PC-3 (cell line): ENCODE results near the gene TCF3. TPM values are rescaled to one million over a fixed set of nuclear protein-coding genes. Genes with fewer than 3 reads are reported as not detected.
A peak's percentile ranks its signal among the peaks of the same experiment; 100 is the strongest.

ENCODE experiments used
- ATAC-seq: fragments of 200-7000 bp; cut with Tn5 transposase; 2 replicates; pipeline ENCODE4 v1.9.1; 2020; ENCODE audit warnings: mild to moderate bottlenecking, moderate library complexity
- BruUV-seq: library from RNA; stranded (reverse); fragments of 400-500 nt; replicated peaks from 2 replicates; lab custom pipeline; 2021; lab: Mats Ljungman, UMichigan
- CTCF ChIA-PET: fragments of 300-600 bp; sonication (Branson Sonifier 250); formaldehyde crosslinking; loops from one replicate; lab custom pipeline; 2022; ENCODE audit warnings: antibody characterized with exemption; lab: Charles Lee
- POLR2A ChIA-PET: fragments of 300-600 bp; sonication (Branson Sonifier 250); formaldehyde crosslinking; loops from one replicate; lab custom pipeline; 2022; ENCODE audit warnings: antibody characterized with exemption; ENCODE audit not compliant: unreplicated experiment; lab: Charles Lee
- DNase-seq: peaks from one replicate; pipeline ENCODE4 v3.0.0-alpha.2; 2015
- H2AFZ ChIP-seq: fragments of 300-600 bp; sonication (generic); 2 replicates; pipeline ENCODE4 v1.6.0; 2016; ENCODE audit warnings: antibody characterized with exemption, low read length
- H3F3A ChIP-seq: fragments of 300-600 bp; sonication (generic); one replicate; pipeline ENCODE4 v1.6.0; 2017; ENCODE audit warnings: antibody characterized with exemption, low read length, control low read depth, mild to moderate bottlenecking; ENCODE audit not compliant: unreplicated experiment
- H3K27ac ChIP-seq: fragments of 300-600 bp; sonication (generic); 2 replicates; pipeline ENCODE4 v1.5.1; 2016; ENCODE audit warnings: mild to moderate bottlenecking, low read length
- H3K27me3 ChIP-seq: fragments of 300-600 bp; sonication (generic); 2 replicates; pipeline ENCODE4 v1.6.1; 2016; ENCODE audit warnings: low read length, mixed read lengths
- H3K36me3 ChIP-seq: fragments of 300-600 bp; sonication (generic); 2 replicates; pipeline ENCODE4 v1.6.1; 2016; ENCODE audit warnings: low read depth, mixed run types, low read length, mixed read lengths
- H3K4me1 ChIP-seq: fragments of 300-600 bp; sonication (generic); 2 replicates; pipeline ENCODE4 v1.5.1; 2016; ENCODE audit warnings: low read length; ENCODE audit not compliant: insufficient read depth
- H3K4me2 ChIP-seq: fragments of 300-600 bp; sonication (generic); 2 replicates; pipeline ENCODE4 v1.6.0; 2016; ENCODE audit warnings: low read length
- H3K4me3 ChIP-seq: fragments of 300-600 bp; sonication (generic); 2 replicates; pipeline ENCODE4 v1.5.1; 2016; ENCODE audit warnings: mild to moderate bottlenecking, low read length, mixed read lengths
- H3K79me2 ChIP-seq: fragments of 300-600 bp; sonication (generic); 2 replicates; pipeline ENCODE4 v1.6.1; 2017; ENCODE audit warnings: low read length, mixed read lengths
- H3K9ac ChIP-seq: fragments of 300-600 bp; sonication (generic); 2 replicates; pipeline ENCODE4 v1.6.0; 2016; ENCODE audit warnings: mild to moderate bottlenecking, low read length
- H3K9me2 ChIP-seq: fragments of 300-600 bp; sonication (generic); replicated peaks from 2 replicates; pipeline ENCODE4 v1.6.1; 2016; ENCODE audit warnings: mixed run types, low read length, mixed read lengths
- H3K9me3 ChIP-seq: fragments of 300-600 bp; sonication (generic); 2 replicates; pipeline ENCODE4 v1.6.1; 2016; ENCODE audit warnings: low read length, mixed read lengths
- H4K20me1 ChIP-seq: fragments of 300-600 bp; sonication (generic); 2 replicates; pipeline ENCODE4 v1.6.1; 2016; ENCODE audit warnings: low read length, mixed read lengths
- EZH2 ChIP-seq: fragments of 300-600 bp; sonication (generic); IDR thresholded peaks from one replicate; pipeline ENCODE4 v1.6.1; 2017; ENCODE audit warnings: antibody characterized with exemption, mild to moderate bottlenecking, low read length; ENCODE audit not compliant: unreplicated experiment
- EZH2phosphoT487 ChIP-seq: fragments of 300-600 bp; sonication (generic); IDR thresholded peaks from 2 replicates; pipeline ENCODE4 v1.6.1; 2018; ENCODE audit warnings: mild to moderate bottlenecking, antibody characterized with exemption, low read length, borderline replicate concordance
- intact Hi-C: fragments of 100-400 bp; cut with micrococcal nuclease; formaldehyde crosslinking; loops from 2 replicates; pipeline ENCODE4 v1.9.0; 2023
- total RNA-seq: library from RNA; depleted of rRNA; stranded (reverse); fragments of >200 nt; gene quantifications from 2 replicates; pipeline ENCODE4 v1.2.3, GENCODE V29; 2014
- TF ChIP-seq, protein P1 (sequence below): fragments of 300-600 bp; sonication (generic); conservative IDR thresholded peaks from 2 replicates; pipeline ENCODE4 v1.5.1; 2017; ENCODE audit warnings: antibody characterized with exemption, low read depth, mild to moderate bottlenecking, low read length

The TCF3 gene
- total RNA-seq, 1 experiment from 2014 or later, result 147 TPM

DNA sequence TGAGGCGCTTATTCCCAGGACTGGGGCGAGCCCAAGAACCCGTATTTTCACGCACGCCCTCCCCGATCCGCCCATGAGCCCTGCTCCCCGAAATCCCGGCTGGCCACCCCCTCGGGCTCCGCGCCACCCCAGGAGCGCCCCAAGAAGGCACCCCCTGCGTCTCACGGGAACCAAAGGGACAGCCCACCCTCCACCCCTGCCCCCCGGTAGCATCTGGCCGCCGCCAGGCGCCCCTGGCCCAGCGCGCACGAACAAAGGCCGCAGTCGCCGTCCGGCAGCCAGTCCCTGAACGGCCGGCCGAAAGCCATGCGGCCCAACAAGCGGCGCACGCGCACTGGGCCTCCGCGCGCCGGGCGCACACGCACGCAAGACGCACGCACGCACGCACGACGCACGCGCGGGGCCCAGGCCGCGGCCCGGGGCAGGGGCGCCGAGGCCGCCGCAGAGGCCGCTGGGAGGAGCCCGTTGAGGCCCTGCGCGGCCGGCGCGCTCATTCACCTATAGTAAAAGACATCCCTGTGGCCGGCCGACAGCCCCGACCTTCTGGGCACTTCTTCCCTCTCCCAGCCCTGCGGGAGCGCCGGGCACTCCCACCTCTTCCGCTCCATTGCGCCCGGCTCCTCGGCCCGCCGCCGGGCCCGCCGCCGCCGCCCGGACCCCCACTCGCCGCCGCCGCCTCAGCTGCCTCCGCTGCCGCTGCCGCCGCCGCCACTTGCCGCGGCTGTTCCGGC, 60.2 kb downstream of the TCF3 start:
- BruUV-seq, result no TSS peak
- ChIA-PET POLR2A (no interaction called here), CTCF (interaction anchor here (0.5 to 1.1 kb wide), 3 partner anchors 9 to 14 kb away, joined by 3 to 7 read pairs (median 5); partner anchors contain the start of gene UQCR11)
- peak; percentile 81 for DNase-seq
- H4K20me1 ChIP-seq, result no peaks in the 10 kb centered on the region
- peak; percentile 83 for ATAC-seq
- peaks cover 41% of the 10 kb centered on the region for H3K79me2 ChIP-seq
- no peaks in the 10 kb centered on the region for H3K36me3 ChIP-seq
- H3K4me3 ChIP-seq, result peak overlapping the region; percentile 96
- no peaks in the 10 kb centered on the region for H3K9me3 ChIP-seq
- 0 out of 2 replicates have a peak, but pooled peaks cover 12% of the 10 kb centered on the region for H3K4me1 ChIP-seq
- H3K27ac ChIP-seq, result peak overlapping the region; percentile 86
- intact Hi-C loops, result no loop called here
- no peak for TF ChIP-seq EZH2phosphoT487
- 0 out of 2 replicates have a peak overlapping the region, but pooled peaks have one; percentile 38 for H2AFZ ChIP-seq
- no peaks in the 10 kb centered on the region for H3K9me2 ChIP-seq
- H3K4me2 ChIP-seq, result peak overlapping the region; percentile 97
- no peaks in the 10 kb centered on the region for H3F3A ChIP-seq
- H3K27me3 ChIP-seq, result no peaks in the 10 kb centered on the region
- H3K9ac ChIP-seq, result peak overlapping the region; percentile 100

DNA sequence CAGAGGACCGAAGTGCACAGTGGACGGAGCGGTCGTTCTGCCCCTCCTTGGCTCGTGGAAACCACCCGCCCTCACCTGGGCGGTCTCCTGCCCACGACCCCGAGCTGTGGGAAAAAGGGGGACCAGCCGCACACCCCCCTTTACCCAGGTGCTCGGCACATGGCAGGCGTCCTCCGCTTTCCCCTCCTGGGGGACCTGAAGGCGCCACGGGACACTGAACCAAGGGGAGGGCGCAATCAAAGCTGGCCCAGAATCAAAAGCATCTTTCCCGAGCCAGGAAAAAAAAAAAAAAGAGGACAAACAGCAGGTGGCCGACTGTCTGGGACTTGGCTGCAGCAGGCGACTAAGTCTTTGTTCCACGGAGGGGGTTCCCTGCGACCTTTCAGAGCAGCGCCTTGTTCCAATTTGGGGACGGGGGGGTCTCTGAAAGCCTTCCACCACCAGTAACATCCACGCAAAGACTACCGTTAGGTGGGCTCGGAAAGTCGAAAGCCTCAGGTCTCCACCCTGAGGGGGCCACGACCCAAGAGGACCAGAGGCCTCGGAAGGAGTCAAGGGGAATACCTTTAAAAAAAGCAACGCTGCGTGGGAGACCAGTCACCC, 60.9 kb downstream of the TCF3 start:
- H3K36me3 ChIP-seq, result no peaks in the 10 kb centered on the region
- no peaks in the 10 kb centered on the region for H3K27me3 ChIP-seq
- TF ChIP-seq EZH2phosphoT487, result no peak
- no peak for TF ChIP-seq EZH2
- TF ChIP-seq, protein P1, sequence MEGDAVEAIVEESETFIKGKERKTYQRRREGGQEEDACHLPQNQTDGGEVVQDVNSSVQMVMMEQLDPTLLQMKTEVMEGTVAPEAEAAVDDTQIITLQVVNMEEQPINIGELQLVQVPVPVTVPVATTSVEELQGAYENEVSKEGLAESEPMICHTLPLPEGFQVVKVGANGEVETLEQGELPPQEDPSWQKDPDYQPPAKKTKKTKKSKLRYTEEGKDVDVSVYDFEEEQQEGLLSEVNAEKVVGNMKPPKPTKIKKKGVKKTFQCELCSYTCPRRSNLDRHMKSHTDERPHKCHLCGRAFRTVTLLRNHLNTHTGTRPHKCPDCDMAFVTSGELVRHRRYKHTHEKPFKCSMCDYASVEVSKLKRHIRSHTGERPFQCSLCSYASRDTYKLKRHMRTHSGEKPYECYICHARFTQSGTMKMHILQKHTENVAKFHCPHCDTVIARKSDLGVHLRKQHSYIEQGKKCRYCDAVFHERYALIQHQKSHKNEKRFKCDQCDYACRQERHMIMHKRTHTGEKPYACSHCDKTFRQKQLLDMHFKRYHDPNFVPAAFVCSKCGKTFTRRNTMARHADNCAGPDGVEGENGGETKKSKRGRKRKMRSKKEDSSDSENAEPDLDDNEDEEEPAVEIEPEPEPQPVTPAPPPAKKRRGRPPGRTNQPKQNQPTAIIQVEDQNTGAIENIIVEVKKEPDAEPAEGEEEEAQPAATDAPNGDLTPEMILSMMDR, result no peak
- no peak for DNase-seq
- H3K9ac ChIP-seq, result peak overlapping the region; percentile 100
- no peak for ATAC-seq
- CTCF ChIA-PET, result interaction anchor here (0.9 to 1.0 kb wide), 2 partner anchors 45 to 82 kb away, joined by 3 read pairs; no protein-coding TSS in a partner anchor
- H2AFZ ChIP-seq, result 0 out of 2 replicates have a peak overlapping the region, but pooled peaks have one; percentile 38
- H3F3A ChIP-seq, result no peaks in the 10 kb centered on the region
- H3K79me2 ChIP-seq, result peaks cover 43% of the 10 kb centered on the region
- no peaks in the 10 kb centered on the region for H3K9me2 ChIP-seq
- peak overlapping the region; percentile 96 for H3K4me3 ChIP-seq
- peak overlapping the region; percentile 97 for H3K4me2 ChIP-seq
- BruUV-seq, result TSS peak; percentile 67
- H3K9me3 ChIP-seq, result no peaks in the 10 kb centered on the region
- H3K27ac ChIP-seq, result peak overlapping the region; percentile 86
- intact Hi-C loops, result no loop called here
- no peaks in the 10 kb centered on the region for H4K20me1 ChIP-seq
- POLR2A ChIA-PET, result no interaction called here
- 0 out of 2 replicates have a peak, but pooled peaks cover 12% of the 10 kb centered on the region for H3K4me1 ChIP-seq

DNA sequence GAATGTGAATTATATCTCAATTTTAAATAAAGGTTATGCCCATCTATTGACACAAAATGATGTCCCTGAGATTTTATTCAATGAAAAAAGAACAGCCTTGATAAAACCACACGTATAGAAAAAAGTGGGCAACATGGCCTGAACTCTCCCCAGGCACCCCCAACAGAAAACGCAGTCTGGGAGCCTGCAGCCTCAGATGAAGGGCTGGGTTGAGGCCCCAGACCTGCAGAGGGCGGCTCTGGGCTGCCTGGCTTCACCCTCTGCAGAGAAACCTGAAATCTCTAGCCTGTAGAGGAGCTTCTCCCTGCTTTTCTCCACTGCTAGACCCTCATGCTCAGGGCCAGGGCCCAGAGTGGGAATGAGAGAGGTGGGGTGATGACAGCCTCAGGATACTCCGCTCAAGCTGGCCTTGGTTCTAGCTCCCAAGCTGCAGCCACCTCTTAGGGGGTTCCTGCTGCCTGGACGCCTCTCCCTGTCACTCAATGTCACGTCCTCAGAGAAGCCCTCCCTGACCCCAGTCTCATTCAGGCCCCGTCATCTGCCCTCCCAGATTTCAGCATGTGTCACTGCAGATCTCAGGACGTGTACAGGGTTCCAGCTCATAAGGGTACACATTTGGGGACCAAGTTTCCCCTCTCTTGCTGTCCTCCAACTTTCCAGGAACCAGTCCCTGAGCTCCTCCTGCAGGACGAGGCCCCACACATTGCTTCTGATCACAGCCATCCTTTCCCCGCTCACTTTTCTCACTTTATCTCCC, 61.6 kb downstream of the TCF3 start:
- Histone ChIP-seq H2AFZ (no peak overlapping the region), H3K27me3 (no peaks in the 10 kb centered on the region), H3K4me3 (peak overlapping the region; percentile 96), H3K36me3 (no peaks in the 10 kb centered on the region), H3K4me2 (peak overlapping the region; percentile 97), H3K9ac (peak overlapping the region; percentile 100), H4K20me1 (no peaks in the 10 kb centered on the region), H3F3A (no peaks in the 10 kb centered on the region), H3K9me2 (no peaks in the 10 kb centered on the region), H3K9me3 (no peaks in the 10 kb centered on the region), H3K4me1 (0 out of 2 replicates have a peak, but pooled peaks cover 12% of the 10 kb centered on the region), H3K79me2 (peaks cover 47% of the 10 kb centered on the region), H3K27ac (peak overlapping the region; percentile 86; the same call in 1 of the 2 replicates)
- TF ChIP-seq EZH2 (no peak), EZH2phosphoT487 (no peak)
- TF ChIP-seq, protein P1, result peak; percentile 27; the same call in 1 of the 2 replicates
- intact Hi-C loops, result no loop called here
- ChIA-PET CTCF (interaction anchor here (0.9 to 1.0 kb wide), 2 partner anchors 44 to 83 kb away, joined by 3 read pairs; no protein-coding TSS in a partner anchor), POLR2A (no interaction called here)
- DNase-seq (no peak), ATAC-seq (peak; percentile 14; the same call in 1 of the 2 replicates)
- BruUV-seq, result no TSS peak
